Breast epithelium (tissue), 3 donors: ENCODE measurements around the gene HBEGF.
A peak's percentile ranks its signal among the peaks of the same experiment; 100 is the strongest.

Experiments
- CTCF ChIP-seq, 3 donors: fragments of 450-650 bp; IDR thresholded peaks; one replicate each; pipeline ENCODE4 v1.5.1; 2016 to 2017; ENCODE audit warnings: antibody characterized with exemption in 3 of 3, mild to moderate bottlenecking in 3 of 3, moderate library complexity in 3 of 3
- POLR2A ChIP-seq: fragments of 450-650 bp; IDR thresholded peaks from one replicate; pipeline ENCODE4 v1.6.1; 2016; ENCODE audit warnings: antibody characterized with exemption, mild to moderate bottlenecking, moderate library complexity

- TF ChIP-seq CTCF (IDR thresholded peaks at IDR 0.05) (peak; percentile 90 to 93 (median 92)), POLR2A (no peak)
Measured at GRCh38 chr5:140351609-140352334, 5.4 kb upstream of the HBEGF start.
